ENCODE measurements around the gene TFR2.
A peak's percentile ranks its signal among the peaks of the same experiment; 100 is the strongest.

The TFR2 gene

DNA sequence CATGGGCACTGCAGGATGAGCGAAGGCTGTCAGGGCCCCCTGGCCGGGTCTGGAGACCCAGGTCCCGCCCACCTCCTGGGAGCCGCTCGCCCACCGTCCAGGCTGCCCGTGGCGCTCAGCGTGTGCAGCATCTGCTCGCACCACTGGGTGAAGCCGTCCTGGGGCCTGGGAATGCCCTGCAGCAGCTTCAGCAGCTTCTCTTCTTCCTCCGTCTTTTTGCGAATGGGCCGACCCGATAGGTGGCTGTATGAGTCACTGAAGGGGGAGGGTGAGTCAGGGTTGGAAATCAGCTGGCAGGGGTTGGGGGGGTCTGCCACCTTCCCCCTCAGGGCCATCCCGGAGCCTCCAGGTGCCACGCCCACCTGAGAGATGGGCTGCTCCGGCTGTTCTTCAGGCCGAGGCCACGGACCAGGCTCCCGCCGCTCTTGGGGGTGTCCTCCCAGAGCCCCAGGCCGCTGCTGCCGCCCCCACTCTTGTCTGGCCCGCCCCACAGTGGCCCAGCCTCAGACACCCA lies 40.9 kb upstream of the TFR2 start:
- no peak overlapping the region for H3K4me3 ChIP-seq (ENCODE audit: insufficient read length, low read depth)
- no peaks in the 10 kb centered on the region for H3K27me3 ChIP-seq (ENCODE audit: insufficient read depth, insufficient read length)
- DNase-seq (ENCODE audit: low read depth, low spot score), result no peak
- no peaks in the 10 kb centered on the region for H3K9me3 ChIP-seq (ENCODE audit: insufficient read depth, low read length)
- peaks cover 88% of the 10 kb centered on the region for H3K36me3 ChIP-seq (ENCODE audit: insufficient read depth, insufficient read length, low read length)
- TF ChIP-seq SUZ12 (IDR thresholded peaks at IDR 0.05; ENCODE audit: extremely low read depth, insufficient read depth, insufficient read length), result no peak
- TF ChIP-seq YY1 (IDR thresholded peaks at IDR 0.05; ENCODE audit: insufficient read depth, insufficient read length), result no peak
- no peak for TF ChIP-seq ZNF274 (IDR thresholded peaks at IDR 0.05; ENCODE audit: low read depth, low read length)
- H3K9ac ChIP-seq (ENCODE audit: insufficient read length, low read depth), result peak overlapping the region; percentile 32
- H3K4me1 ChIP-seq (ENCODE audit: insufficient read depth, insufficient read length), result peaks cover 19% of the 10 kb centered on the region

GRCh38 chr7:100681491-100682227 lies 40.3 kb upstream of the TFR2 start:
- H3K4me3 ChIP-seq (ENCODE audit: insufficient read length, low read depth), result no peak overlapping the region
- no peak for TF ChIP-seq YY1 (IDR thresholded peaks at IDR 0.05; ENCODE audit: insufficient read depth, insufficient read length)
- TF ChIP-seq SUZ12 (IDR thresholded peaks at IDR 0.05; ENCODE audit: extremely low read depth, insufficient read depth, insufficient read length), result no peak
- TF ChIP-seq ZNF274 (IDR thresholded peaks at IDR 0.05; ENCODE audit: low read depth, low read length), result no peak
- no peak for DNase-seq (ENCODE audit: low read depth, low spot score)
- peak overlapping the region; percentile 32 for H3K9ac ChIP-seq (ENCODE audit: insufficient read length, low read depth)
- no peaks in the 10 kb centered on the region for H3K27me3 ChIP-seq (ENCODE audit: insufficient read depth, insufficient read length)
- no peaks in the 10 kb centered on the region for H3K9me3 ChIP-seq (ENCODE audit: insufficient read depth, low read length)
- H3K36me3 ChIP-seq (ENCODE audit: insufficient read depth, insufficient read length, low read length), result peaks cover 88% of the 10 kb centered on the region
- H3K4me1 ChIP-seq (ENCODE audit: insufficient read depth, insufficient read length), result peaks cover 20% of the 10 kb centered on the region

DNA sequence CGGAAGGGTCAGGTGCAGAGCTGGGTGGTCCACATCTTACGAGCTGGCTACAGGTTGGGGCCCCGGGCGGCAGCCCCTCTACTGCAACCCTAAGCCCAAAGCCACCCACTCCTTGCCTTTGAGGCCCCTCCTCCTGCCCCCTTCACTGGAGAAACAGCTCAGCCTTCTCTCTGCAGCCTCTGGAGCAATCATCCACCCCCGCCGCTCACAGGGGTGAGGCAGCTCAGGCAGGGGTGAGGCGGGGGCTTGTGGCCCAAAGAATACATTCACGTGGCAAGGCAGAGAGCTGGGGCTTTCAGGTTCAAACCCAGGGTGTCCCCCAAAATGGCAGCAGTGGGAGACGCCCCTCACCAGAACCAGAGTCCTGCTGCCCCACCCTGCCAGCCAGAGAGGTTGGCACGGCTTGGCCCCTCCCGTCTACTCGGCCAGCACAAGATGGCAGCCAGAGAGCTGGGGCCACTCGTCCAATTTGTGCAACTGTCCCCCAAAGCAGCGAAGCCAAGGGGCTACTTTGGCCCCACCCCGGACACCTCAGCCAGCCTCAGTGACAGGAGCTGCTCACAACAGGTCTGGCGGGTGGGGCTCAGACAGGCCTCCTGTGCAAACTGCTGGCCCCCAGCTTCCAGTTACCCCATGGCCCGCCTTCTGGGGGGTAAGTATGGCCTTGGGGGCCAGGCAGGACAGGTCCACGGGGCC lies 39.4 kb upstream of the TFR2 start:
- H3K27me3 ChIP-seq (ENCODE audit: insufficient read depth, insufficient read length), result no peaks in the 10 kb centered on the region
- H3K4me3 ChIP-seq (ENCODE audit: insufficient read length, low read depth), result no peak overlapping the region
- no peak for DNase-seq (ENCODE audit: low read depth, low spot score)
- peaks cover 83% of the 10 kb centered on the region for H3K36me3 ChIP-seq (ENCODE audit: insufficient read depth, insufficient read length, low read length)
- H3K9ac ChIP-seq (ENCODE audit: insufficient read length, low read depth), result no peak overlapping the region
- TF ChIP-seq SUZ12 (IDR thresholded peaks at IDR 0.05; ENCODE audit: extremely low read depth, insufficient read depth, insufficient read length) (no peak), ZNF274 (IDR thresholded peaks at IDR 0.05; ENCODE audit: low read depth, low read length) (no peak), YY1 (IDR thresholded peaks at IDR 0.05; ENCODE audit: insufficient read depth, insufficient read length) (no peak)
- H3K4me1 ChIP-seq (ENCODE audit: insufficient read depth, insufficient read length), result peaks cover 23% of the 10 kb centered on the region
- H3K9me3 ChIP-seq (ENCODE audit: insufficient read depth, low read length), result no peaks in the 10 kb centered on the region

GRCh38 chr7:100679927-100680575 lies 38.7 kb upstream of the TFR2 start:
- Histone ChIP-seq H3K27me3 (ENCODE audit: insufficient read depth, insufficient read length) (no peaks in the 10 kb centered on the region), H3K9me3 (ENCODE audit: insufficient read depth, low read length) (no peaks in the 10 kb centered on the region), H3K9ac (ENCODE audit: insufficient read length, low read depth) (no peak overlapping the region), H3K36me3 (ENCODE audit: insufficient read depth, insufficient read length, low read length) (peaks cover 76% of the 10 kb centered on the region), H3K4me1 (ENCODE audit: insufficient read depth, insufficient read length) (peaks cover 23% of the 10 kb centered on the region), H3K4me3 (ENCODE audit: insufficient read length, low read depth) (no peak overlapping the region)
- TF ChIP-seq YY1 (IDR thresholded peaks at IDR 0.05; ENCODE audit: insufficient read depth, insufficient read length), result no peak
- no peak for TF ChIP-seq SUZ12 (IDR thresholded peaks at IDR 0.05; ENCODE audit: extremely low read depth, insufficient read depth, insufficient read length)
- TF ChIP-seq ZNF274 (IDR thresholded peaks at IDR 0.05; ENCODE audit: low read depth, low read length), result no peak
- DNase-seq (ENCODE audit: low read depth, low spot score), result no peak

DNA sequence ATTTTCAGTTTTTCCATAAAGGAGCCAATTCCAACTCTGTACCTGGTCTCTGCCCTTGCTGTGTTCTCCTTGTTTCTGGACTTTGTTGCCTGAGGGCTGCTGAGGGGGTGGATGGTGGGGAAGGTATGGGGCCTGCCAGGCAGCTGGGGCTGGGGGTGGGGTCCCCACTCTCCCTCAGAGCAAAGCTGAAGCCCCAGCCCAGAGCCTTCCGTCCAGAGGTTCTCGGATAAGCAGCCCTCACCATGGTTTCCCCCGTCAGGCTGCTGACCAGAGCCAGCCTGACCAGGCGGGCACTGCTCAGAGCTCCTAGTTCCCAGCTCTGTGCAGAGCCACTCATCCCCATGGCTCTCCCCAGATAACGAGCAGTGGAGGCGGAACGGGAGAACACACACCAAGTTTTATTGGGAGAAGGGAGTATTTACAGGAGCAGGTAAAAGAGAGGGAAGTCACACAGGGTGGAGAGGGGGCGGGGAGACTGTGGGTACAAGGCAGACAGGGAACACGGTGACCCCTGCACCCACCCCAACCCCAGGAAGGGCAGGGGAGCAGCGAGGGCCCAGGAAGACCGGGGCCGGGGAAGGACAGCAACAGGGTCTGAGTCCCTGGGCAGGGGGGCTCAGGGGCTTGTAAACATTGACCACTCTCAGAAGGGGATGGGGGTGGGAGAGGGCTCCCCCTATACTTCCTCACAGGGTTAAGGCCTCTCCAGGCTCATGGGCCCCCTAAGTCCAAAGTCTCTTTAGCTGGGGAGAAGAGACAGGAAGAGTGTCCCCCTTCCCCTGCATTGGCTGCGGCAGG lies 38.0 kb upstream of the TFR2 start:
- TF ChIP-seq SUZ12 (IDR thresholded peaks at IDR 0.05; ENCODE audit: extremely low read depth, insufficient read depth, insufficient read length) (no peak), ZNF274 (IDR thresholded peaks at IDR 0.05; ENCODE audit: low read depth, low read length) (no peak), YY1 (IDR thresholded peaks at IDR 0.05; ENCODE audit: insufficient read depth, insufficient read length) (no peak)
- peaks cover 69% of the 10 kb centered on the region for H3K36me3 ChIP-seq (ENCODE audit: insufficient read depth, insufficient read length, low read length)
- DNase-seq (ENCODE audit: low read depth, low spot score), result no peak
- no peaks in the 10 kb centered on the region for H3K9me3 ChIP-seq (ENCODE audit: insufficient read depth, low read length)
- no peak overlapping the region for H3K4me3 ChIP-seq (ENCODE audit: insufficient read length, low read depth)
- no peak overlapping the region for H3K9ac ChIP-seq (ENCODE audit: insufficient read length, low read depth)
- no peaks in the 10 kb centered on the region for H3K27me3 ChIP-seq (ENCODE audit: insufficient read depth, insufficient read length)
- H3K4me1 ChIP-seq (ENCODE audit: insufficient read depth, insufficient read length), result peaks cover 23% of the 10 kb centered on the region

DNA sequence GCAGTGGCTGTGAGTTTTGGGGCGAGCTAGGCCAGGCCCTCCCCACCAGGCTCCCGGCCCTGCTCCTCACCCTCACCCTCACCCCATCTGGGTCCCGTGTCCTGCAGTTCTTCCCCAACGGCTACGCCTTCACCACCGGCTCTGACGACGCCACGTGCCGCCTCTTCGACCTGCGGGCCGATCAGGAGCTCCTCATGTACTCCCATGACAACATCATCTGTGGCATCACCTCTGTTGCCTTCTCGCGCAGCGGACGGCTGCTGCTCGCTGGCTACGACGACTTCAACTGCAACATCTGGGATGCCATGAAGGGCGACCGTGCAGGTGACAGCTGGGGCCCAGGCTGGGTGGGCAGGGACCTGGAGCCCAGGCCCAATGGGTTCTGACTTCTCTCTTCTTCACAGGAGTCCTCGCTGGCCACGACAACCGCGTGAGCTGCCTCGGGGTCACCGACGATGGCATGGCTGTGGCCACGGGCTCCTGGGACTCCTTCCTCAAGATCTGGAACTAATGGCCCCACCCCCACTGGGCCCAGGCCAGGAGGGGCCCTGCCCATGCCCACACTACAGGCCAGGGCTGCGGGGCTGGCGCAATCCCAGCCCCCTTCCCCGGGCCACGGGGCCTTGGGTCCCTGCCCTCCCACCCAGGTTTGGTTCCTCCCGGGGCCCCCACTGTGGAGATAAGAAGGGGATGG lies 37.1 kb upstream of the TFR2 start:
- Histone ChIP-seq H3K9me3 (ENCODE audit: insufficient read depth, low read length) (no peaks in the 10 kb centered on the region), H3K36me3 (ENCODE audit: insufficient read depth, insufficient read length, low read length) (peaks cover 65% of the 10 kb centered on the region), H3K4me1 (ENCODE audit: insufficient read depth, insufficient read length) (peaks cover 23% of the 10 kb centered on the region), H3K4me3 (ENCODE audit: insufficient read length, low read depth) (no peak overlapping the region), H3K27me3 (ENCODE audit: insufficient read depth, insufficient read length) (no peaks in the 10 kb centered on the region), H3K9ac (ENCODE audit: insufficient read length, low read depth) (no peak overlapping the region)
- DNase-seq (ENCODE audit: low read depth, low spot score), result no peak
- TF ChIP-seq SUZ12 (IDR thresholded peaks at IDR 0.05; ENCODE audit: extremely low read depth, insufficient read depth, insufficient read length) (no peak), YY1 (IDR thresholded peaks at IDR 0.05; ENCODE audit: insufficient read depth, insufficient read length) (no peak), ZNF274 (IDR thresholded peaks at IDR 0.05; ENCODE audit: low read depth, low read length) (no peak)
